ENCODE measurements around the gene TAS2R4. TPM values are rescaled to one million over a fixed set of nuclear protein-coding genes. Genes with fewer than 3 reads are reported as not detected.

Gene TAS2R4
- total and polyA plus RNA-seq, 2 experiments from 2014 or later: 0.22 to 2.5 TPM

Other genes starting within 250 kb of the TAS2R4 start
- gene AGK, start 225.3 kb upstream of the TAS2R4 start, total RNA-seq: 25.6 and 32.0 TPM in 2 replicates
- 30.8 and 35.6 TPM in 2 replicates for gene AGK, start 225.3 kb upstream of the TAS2R4 start, polyA plus RNA-seq
- 8.5 and 15.5 TPM in 2 replicates for gene DENND11, start 74.5 kb upstream of the TAS2R4 start, total RNA-seq
- gene DENND11, start 74.5 kb upstream of the TAS2R4 start, polyA plus RNA-seq: 5.0 and 5.1 TPM in 2 replicates
- gene WEE2, start 68.3 kb upstream of the TAS2R4 start, total RNA-seq: 0.07 and 0.09 TPM in 2 replicates
- gene WEE2, start 68.3 kb upstream of the TAS2R4 start, polyA plus RNA-seq: not detected in 2 replicates
- 196 and 200 TPM in 2 replicates for gene SSBP1, start 38.3 kb upstream of the TAS2R4 start, total RNA-seq
- 250 and 294 TPM in 2 replicates for gene SSBP1, start 38.3 kb upstream of the TAS2R4 start, polyA plus RNA-seq
- 1.7 TPM in 1 of 2 replicates, not detected in the other for gene TAS2R3, start 12.6 kb upstream of the TAS2R4 start, total RNA-seq
- not detected in 2 replicates for gene TAS2R3, start 12.6 kb upstream of the TAS2R4 start, polyA plus RNA-seq
- 0.35 and 1.1 TPM in 2 replicates for gene TAS2R5, start 13.5 kb downstream of the TAS2R4 start, total RNA-seq
- gene TAS2R5, start 13.5 kb downstream of the TAS2R4 start, polyA plus RNA-seq: 0.12 and 1.2 TPM in 2 replicates
- not detected in 2 replicates for gene PRSS37, start 64.8 kb downstream of the TAS2R4 start, total RNA-seq
- 0.12 and 0.34 TPM in 2 replicates for gene PRSS37, start 64.8 kb downstream of the TAS2R4 start, polyA plus RNA-seq
- not detected in 2 replicates for gene OR9A4, start 139.7 kb downstream of the TAS2R4 start, total RNA-seq
- gene OR9A4, start 139.7 kb downstream of the TAS2R4 start, polyA plus RNA-seq: not detected in 2 replicates
- gene CLEC5A, start 170.3 kb downstream of the TAS2R4 start, total RNA-seq: not detected in 2 replicates
- gene CLEC5A, start 170.3 kb downstream of the TAS2R4 start, polyA plus RNA-seq: not detected in 2 replicates
- not detected in 2 replicates for gene TAS2R38, start 197.1 kb downstream of the TAS2R4 start, total RNA-seq
- gene TAS2R38, start 197.1 kb downstream of the TAS2R4 start, polyA plus RNA-seq: not detected in 2 replicates
- 0.04 TPM in 1 of 2 replicates, not detected in the other for gene MGAM, start 219.2 kb downstream of the TAS2R4 start, total RNA-seq
- gene MGAM, start 219.2 kb downstream of the TAS2R4 start, polyA plus RNA-seq: 0.11 TPM in 1 of 2 replicates, not detected in the other

Measured in cardiac muscle cell (in vitro differentiated cells and primary cell).